ENCODE measurements around the gene AKR1B1.
"Not testable (repeated sequence)": the region's sequence is repeated elsewhere in the genome, so short reads cannot be mapped to it uniquely, and the experiment has no call there.

AKR1B1 gene

GRCh38 chr7:134458806-134459698 is at the start of gene AKR1B1:
Gene AKR1B1 (minus strand): TSS chr7:134459100. CDS start chr7:134459062, 38 bp downstream.
- DNase-seq = peak; percentile 93

GRCh38 chr7:134505856-134506255 is 47.0 kb upstream of the AKR1B1 start:
- DNase-seq = no peak

- DNase-seq = no peak
Observed at GRCh38 chr7:134504660-134505164, 45.8 kb upstream of the AKR1B1 start.

GRCh38 chr7:134502463-134503371 is 43.8 kb upstream of the AKR1B1 start:
- peak; percentile 14 for DNase-seq

- peak; percentile 4 for DNase-seq
Observed at GRCh38 chr7:134500982-134501381, 42.1 kb upstream of the AKR1B1 start.

GRCh38 chr7:134500406-134500805 is 41.5 kb upstream of the AKR1B1 start:
- no peak for DNase-seq

- no peak for DNase-seq
Observed at GRCh38 chr7:134495546-134495945, 36.6 kb upstream of the AKR1B1 start.

- DNase-seq = no peak
Observed at GRCh38 chr7:134493091-134493490, 34.2 kb upstream of the AKR1B1 start.

GRCh38 chr7:134487721-134488120 is 28.8 kb upstream of the AKR1B1 start:
- DNase-seq = not testable (repeated sequence)

- peak; percentile 11 for DNase-seq
Observed at GRCh38 chr7:134485203-134485602, 26.3 kb upstream of the AKR1B1 start.

GRCh38 chr7:134483296-134483695 is 24.4 kb upstream of the AKR1B1 start:
- no peak for DNase-seq

GRCh38 chr7:134482858-134483257 is 24.0 kb upstream of the AKR1B1 start:
- no peak for DNase-seq

- DNase-seq = no peak
Observed at GRCh38 chr7:134481167-134481566, 22.3 kb upstream of the AKR1B1 start.

GRCh38 chr7:134480730-134481129 is 21.8 kb upstream of the AKR1B1 start:
- DNase-seq = no peak

GRCh38 chr7:134480202-134480601 is 21.3 kb upstream of the AKR1B1 start:
- DNase-seq = no peak

GRCh38 chr7:134478707-134479106 is 19.8 kb upstream of the AKR1B1 start:
- no peak for DNase-seq

- DNase-seq = no peak
Observed at GRCh38 chr7:134477954-134478353, 19.1 kb upstream of the AKR1B1 start.

GRCh38 chr7:134476044-134476443 is 17.1 kb upstream of the AKR1B1 start:
- no peak for DNase-seq

- DNase-seq = no peak
Observed at GRCh38 chr7:134474828-134475227, 15.9 kb upstream of the AKR1B1 start.

GRCh38 chr7:134473861-134474291 is 15.0 kb upstream of the AKR1B1 start:
- no peak for DNase-seq

- no peak for DNase-seq
Observed at GRCh38 chr7:134472572-134473244, 13.8 kb upstream of the AKR1B1 start.

GRCh38 chr7:134470864-134471263 is 12.0 kb upstream of the AKR1B1 start:
- DNase-seq = no peak

GRCh38 chr7:134469622-134470021 is 10.7 kb upstream of the AKR1B1 start:
- no peak for DNase-seq
